HG03558 (cell line): ENCODE measurements around the gene LEF1.

Experiments
- ATAC-seq: cut with Tn5 transposase; IDR thresholded peaks from one replicate; pipeline ENCODE4 v1.9.1; 2021; ENCODE audit warnings: moderate number of reproducible peaks; ENCODE audit not compliant: unreplicated experiment; ENCODE audit errors: extremely low read depth

Gene LEF1

GRCh38 chr4:108116423-108117168, 52.1 kb downstream of the LEF1 start:
- no peak for ATAC-seq

- ATAC-seq: no peak
These were observed 53.6 kb downstream of the LEF1 start for GRCh38 chr4:108115168-108115526.

GRCh38 chr4:108114503-108114902, 54.2 kb downstream of the LEF1 start:
- no peak for ATAC-seq

DNA sequence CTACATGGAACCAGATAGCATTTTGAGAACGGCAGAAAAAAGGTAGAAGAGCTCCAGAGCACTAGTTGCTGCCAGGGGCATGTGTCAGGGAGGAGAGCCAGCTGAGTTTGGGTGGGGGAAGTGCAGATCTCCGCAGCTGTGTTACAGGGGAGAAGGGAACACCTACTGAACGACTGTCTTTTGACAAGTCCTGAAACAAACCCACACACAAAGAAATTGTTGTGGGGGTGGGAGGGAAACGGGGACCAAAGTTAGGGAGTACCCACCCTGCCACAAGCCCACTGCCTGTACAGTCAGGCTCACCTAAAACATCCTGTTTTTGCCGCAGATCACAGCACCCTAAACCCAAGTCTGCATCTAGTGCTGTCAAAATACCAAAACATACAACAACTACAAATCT, 55.5 kb downstream of the LEF1 start:
- no peak for ATAC-seq

DNA sequence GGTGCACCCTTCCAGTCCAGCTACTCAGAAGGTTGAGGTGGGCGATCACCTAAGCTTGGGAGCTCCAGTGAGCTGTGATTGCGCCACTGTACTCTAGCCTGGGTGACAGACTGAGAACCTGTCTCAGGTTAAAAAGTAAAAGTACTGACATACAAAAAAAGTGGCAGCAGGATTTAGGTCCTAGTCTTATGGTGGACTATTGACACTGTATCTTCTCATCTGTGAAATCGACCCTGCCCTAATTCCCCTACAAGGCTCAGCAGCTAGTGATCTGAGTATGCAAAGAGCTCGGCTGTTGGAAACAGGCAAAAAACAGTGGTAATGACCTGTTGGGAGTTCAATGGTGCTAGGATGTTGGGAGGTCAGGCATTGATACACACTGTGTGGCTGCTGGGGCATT, 57.0 kb downstream of the LEF1 start:
- no peak for ATAC-seq

DNA sequence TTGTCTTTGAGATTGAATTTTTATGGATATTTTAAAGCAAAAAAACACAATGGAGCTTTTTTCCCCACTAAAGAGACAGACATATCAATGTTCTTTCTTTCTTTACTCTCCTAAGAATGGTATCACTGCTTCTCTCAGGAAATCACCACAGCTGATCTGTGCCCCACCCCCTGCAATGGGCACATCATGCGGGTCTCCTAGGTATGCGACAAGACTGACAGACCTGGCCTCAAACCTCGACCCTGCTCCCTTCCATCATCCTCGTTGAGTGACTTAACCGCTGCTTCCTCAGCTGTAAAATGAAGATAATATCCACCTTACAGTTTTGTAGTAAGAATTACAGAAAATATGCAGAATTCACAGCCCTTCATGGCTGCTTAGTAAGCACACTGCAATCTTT, 58.3 kb downstream of the LEF1 start:
- ATAC-seq: no peak

DNA sequence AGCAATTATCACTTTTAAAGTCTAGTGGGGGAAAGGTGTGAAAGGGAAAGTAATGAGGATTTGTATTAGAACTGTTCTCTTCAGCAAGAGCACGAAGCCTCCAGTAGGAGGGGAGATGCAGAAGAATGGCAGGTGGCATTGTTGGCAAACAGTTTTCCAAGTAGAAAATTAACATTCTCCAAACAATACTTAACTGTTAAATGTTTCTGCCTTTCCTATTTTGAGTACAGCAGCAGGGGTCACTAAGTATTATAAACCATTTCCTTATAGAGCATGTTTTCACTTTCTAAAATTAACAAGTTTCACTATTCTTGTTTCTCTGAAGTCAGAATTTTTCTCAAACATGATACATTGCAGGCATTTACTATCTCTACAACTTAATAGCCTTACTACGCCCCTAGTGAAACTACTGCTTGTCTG, 58.7 kb downstream of the LEF1 start:
- ATAC-seq: peak; percentile 83

DNA sequence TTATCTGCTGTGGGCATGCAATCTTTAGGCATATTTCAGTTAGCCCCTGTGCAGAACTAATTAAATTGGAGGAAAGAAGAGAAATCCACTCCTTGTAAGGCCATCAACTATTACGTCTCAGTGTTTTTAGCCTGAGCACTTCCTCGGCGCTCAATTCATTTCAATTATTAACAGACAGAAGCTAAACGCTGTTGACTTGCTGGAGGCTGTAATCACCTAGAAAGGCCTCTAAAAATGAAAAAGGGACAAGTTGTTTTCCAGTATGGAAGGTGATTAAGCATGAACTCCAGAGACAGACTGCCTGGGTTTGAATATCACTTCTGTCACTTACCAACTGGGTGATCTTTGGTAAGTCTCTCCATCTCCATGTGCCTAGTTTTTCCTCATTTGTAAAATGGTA, 59.6 kb downstream of the LEF1 start:
- ATAC-seq: no peak

DNA sequence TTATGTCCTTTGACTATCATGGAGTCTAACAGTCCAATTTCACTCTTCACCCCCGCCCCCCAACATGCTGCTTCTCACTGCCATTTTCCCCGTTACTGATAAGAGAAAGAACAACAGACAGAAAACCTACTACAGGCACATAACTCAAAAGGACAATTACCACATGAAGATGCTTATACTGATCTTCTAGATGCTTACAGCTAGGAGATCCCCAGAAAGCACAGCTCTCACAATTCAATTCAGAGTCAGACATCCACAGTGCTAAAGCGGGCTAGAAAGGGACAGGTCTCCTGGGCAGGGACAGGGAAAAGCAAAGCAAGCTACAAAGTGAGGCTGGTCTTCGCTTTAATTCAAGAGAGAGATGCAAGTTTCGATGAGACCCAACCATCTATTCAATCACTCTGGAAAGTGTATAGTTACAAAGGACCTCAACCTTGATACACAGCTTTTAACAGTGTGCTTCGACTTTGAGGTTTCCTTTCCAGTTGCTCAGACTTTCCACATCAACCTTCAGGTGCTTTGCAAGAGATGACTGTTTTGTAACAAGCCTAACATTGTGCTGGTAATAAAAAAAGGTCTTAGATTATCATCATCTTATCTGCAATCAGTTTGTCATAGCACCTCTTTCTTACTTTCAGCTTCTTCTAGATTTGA, 60.9 kb downstream of the LEF1 start:
- no peak for ATAC-seq

GRCh38 chr4:108107101-108107500, 61.6 kb downstream of the LEF1 start:
- no peak for ATAC-seq

DNA sequence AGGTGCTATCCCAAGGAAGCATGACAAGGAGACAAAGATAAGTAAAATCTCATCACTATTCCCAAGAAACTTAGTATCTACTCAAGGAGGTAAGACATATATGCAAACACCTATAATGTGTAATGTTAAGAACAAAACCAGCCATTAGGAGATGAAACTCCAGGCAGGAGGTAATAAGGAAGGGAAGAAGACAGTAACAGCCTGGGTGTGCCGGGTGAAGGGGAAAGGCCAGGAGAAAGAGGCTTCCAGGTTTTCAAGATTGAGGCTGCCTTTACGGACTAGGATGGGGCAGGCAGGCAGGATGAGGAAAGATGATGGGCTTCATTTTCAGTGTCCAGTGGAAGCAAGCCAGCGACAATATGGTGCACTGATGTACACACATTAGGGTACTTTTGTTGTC, 62.5 kb downstream of the LEF1 start:
- ATAC-seq: no peak

DNA sequence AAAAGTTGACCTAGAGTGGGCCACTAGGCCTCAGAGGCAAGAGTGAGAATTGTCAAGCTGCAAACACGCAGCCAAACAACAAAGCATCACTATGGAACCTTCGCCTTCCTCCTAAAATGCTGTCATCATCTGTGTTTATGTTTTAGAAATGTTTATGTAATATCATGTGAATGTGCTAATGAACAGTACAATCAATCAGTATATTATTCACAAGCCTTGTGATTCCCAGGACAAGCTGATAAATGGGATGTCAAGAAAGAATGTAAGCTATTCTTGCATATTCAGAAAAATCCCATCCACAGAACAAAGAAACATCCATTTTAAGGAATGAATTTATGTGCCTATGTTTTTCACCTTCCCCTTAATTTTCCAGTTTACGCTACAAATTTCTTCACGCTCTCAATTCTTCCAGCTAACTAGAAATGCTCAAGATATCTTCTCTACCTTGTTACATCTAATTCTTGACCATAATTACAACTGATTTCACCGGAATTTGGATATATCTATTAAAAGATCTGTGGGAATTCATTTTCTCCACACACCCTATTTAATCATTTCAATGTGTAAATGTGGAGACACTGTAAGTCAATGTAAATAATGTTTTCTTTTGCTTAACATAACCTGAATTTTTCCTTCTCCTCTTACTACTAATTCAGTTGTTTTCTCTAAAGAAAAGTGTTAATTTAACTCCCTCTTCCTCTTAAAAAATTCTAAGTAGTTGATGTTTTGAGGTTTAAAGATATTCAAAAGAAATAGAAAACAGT, 65.5 kb downstream of the LEF1 start:
- ATAC-seq: no peak

DNA sequence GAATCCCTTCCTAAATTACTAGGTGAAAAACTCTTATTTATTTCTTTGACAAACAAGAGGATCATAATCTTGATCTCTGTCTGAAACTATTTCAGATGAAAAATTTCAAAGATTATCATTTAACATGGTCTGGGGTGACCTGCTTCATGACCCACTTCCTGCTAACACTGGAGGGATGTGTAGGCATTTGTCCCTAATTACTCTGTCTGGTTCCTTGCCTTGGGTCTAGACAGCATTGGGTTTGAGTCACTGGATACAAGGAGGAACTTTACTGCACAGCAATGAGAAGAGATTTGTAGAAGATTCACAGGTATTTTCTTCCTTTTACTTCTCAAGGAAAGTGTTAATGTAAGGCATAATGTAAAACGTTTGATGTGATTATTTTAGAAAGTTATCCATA, 67.9 kb downstream of the LEF1 start:
- no peak for ATAC-seq

GRCh38 chr4:108099838-108100237, 68.9 kb downstream of the LEF1 start:
- ATAC-seq: no peak

GRCh38 chr4:108097990-108098553, 70.7 kb downstream of the LEF1 start:
- ATAC-seq: no peak

GRCh38 chr4:108094923-108095482, 73.7 kb downstream of the LEF1 start:
- ATAC-seq: no peak

DNA sequence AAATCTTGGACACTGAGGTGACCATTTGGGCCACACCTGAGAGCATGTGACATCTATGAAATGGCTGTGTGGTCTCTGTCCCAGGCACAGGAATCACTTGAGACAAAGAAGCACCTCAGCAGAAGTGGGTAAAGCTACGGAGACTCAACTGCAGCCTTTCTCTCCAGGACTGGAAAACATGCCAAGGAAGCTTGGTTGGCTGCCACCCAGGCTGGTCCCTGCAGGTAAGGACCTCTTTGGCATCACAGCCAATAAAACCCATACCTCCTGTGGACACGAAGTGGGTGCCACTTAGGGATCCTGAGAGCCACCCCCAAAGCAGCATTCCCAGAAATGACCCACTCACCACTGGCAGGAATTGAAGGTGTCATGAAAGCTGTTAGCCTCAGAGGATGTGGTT, 74.6 kb downstream of the LEF1 start:
- no peak for ATAC-seq

- no peak for ATAC-seq
These were observed 76.4 kb downstream of the LEF1 start for GRCh38 chr4:108092288-108092687.

- ATAC-seq: no peak
These were observed 81.3 kb downstream of the LEF1 start for GRCh38 chr4:108087293-108087967.

DNA sequence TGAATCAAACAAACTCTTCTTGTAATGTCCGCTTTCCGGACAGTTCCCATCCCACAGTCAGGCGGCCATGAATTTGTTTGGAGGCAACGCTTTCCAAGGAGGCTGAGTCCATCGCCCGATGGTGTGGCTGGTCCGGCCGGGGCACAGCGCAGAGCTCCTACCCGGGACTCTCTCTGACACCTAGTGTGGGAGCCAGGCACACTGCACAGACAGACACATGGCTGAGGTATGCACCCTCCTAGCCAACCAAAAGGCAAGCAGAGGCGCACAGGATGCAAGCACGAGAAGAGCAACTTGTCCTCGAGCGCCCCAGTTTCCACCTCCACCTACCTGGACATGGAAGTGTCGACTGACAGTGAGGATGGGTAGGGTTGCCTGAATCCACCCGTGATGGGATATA, 87.5 kb downstream of the LEF1 start:
- ATAC-seq: no peak
